Activated CD4-positive, alpha-beta T cell treated with anti-CD3 and anti-CD28 coated beads, Interleukin-2, amount 50 U/mL, for 48 hours (primary cell): ENCODE measurements around the gene MBNL1.

Experiments
- DNase-seq, 2 experiments: peaks; one replicate each; pipeline ENCODE4 v3.0.0-alpha.2; 2020

The MBNL1 gene

GRCh38 chr3:152268555-152269055 is at the start of gene MBNL1:
Gene MBNL1, plus strand, starts transcription at chr3:152268929. Its CDS starts 31,265 bp downstream, at chr3:152300194.
- DNase-seq: peak; percentile 83 to 87

- no peak for DNase-seq
These were observed 49.5 kb upstream of the MBNL1 start for GRCh38 chr3:152219216-152219615.

- DNase-seq: no peak
These were observed 48.9 kb upstream of the MBNL1 start for GRCh38 chr3:152219769-152220255.

GRCh38 chr3:152222327-152222726 is 46.4 kb upstream of the MBNL1 start:
- no peak for DNase-seq

- DNase-seq: no peak
These were observed 43.5 kb upstream of the MBNL1 start for GRCh38 chr3:152225201-152225600.

- no peak for DNase-seq
These were observed 42.6 kb upstream of the MBNL1 start for GRCh38 chr3:152226176-152226575.

- DNase-seq: no peak
These were observed 41.7 kb upstream of the MBNL1 start for GRCh38 chr3:152227027-152227426.

- no peak for DNase-seq
These were observed 39.0 kb upstream of the MBNL1 start for GRCh38 chr3:152229692-152230091.

GRCh38 chr3:152230370-152230769 is 38.4 kb upstream of the MBNL1 start:
- no peak for DNase-seq

GRCh38 chr3:152232001-152232400 is 36.7 kb upstream of the MBNL1 start:
- DNase-seq: no peak

GRCh38 chr3:152232679-152233078 is 36.0 kb upstream of the MBNL1 start:
- no peak for DNase-seq

- DNase-seq: no peak
These were observed 33.9 kb upstream of the MBNL1 start for GRCh38 chr3:152234657-152235375.

GRCh38 chr3:152235709-152236298 is 32.9 kb upstream of the MBNL1 start:
- no peak for DNase-seq

GRCh38 chr3:152236716-152237115 is 32.0 kb upstream of the MBNL1 start:
- DNase-seq: no peak

GRCh38 chr3:152241142-152242017 is 27.3 kb upstream of the MBNL1 start:
- no peak for DNase-seq

- DNase-seq: no peak
These were observed 25.4 kb upstream of the MBNL1 start for GRCh38 chr3:152243301-152243711.

GRCh38 chr3:152243721-152244516 is 24.8 kb upstream of the MBNL1 start:
- DNase-seq: peak; percentile 43

GRCh38 chr3:152244517-152244888 is 24.2 kb upstream of the MBNL1 start:
- DNase-seq: no peak

GRCh38 chr3:152245498-152246170 is 23.1 kb upstream of the MBNL1 start:
- no peak for DNase-seq

GRCh38 chr3:152251916-152252315 is 16.8 kb upstream of the MBNL1 start:
- no peak for DNase-seq

- no peak for DNase-seq
These were observed 16.0 kb upstream of the MBNL1 start for GRCh38 chr3:152252755-152253154.

- DNase-seq: no peak
These were observed 15.2 kb upstream of the MBNL1 start for GRCh38 chr3:152253514-152253913.
